Measurements from ENCODE around the gene ESYT2.
A peak's percentile ranks its signal among the peaks of the same experiment; 100 is the strongest.

The ESYT2 gene

GRCh38 chr7:158758586-158759244 lies 70.6 kb downstream of the ESYT2 start (continued):
- TF ChIP-seq ZBTB11 (tag by site-specific recombination; conservative IDR thresholded peaks at IDR 0.05; ENCODE audit: low read depth) (no peak), ZNF2 (tag by site-specific recombination; IDR thresholded peaks at IDR 0.05) (no peak), ZNF146 (tag by site-specific recombination; IDR thresholded peaks at IDR 0.05) (no peak), ZSCAN16 (tag by site-specific recombination; IDR thresholded peaks at IDR 0.05) (no peak), ZNF510 (tag by site-specific recombination; IDR thresholded peaks at IDR 0.05; ENCODE audit: insufficient replicate concordance) (no peak), KLF9 (tag by site-specific recombination; IDR thresholded peaks at IDR 0.05; ENCODE audit: low read depth) (no peak), ZFP69B (tag by site-specific recombination; IDR thresholded peaks at IDR 0.05) (no peak), AEBP2 (tag by site-specific recombination; IDR thresholded peaks at IDR 0.05; ENCODE audit: borderline replicate concordance) (no peak), SCRT2 (tag by site-specific recombination; IDR thresholded peaks at IDR 0.05) (no peak)

- Histone ChIP-seq H3K9me3 (ENCODE audit: control insufficient read depth, insufficient read depth, low read depth, low read length) (no peaks in the 10 kb centered on the region), H3K4me1 (ENCODE audit: control insufficient read depth, insufficient read depth, low read length) (no peaks in the 10 kb centered on the region), H3K27ac (ENCODE audit: extremely low read depth, low read depth, low read length) (no peak overlapping the region), H3K36me3 (ENCODE audit: control insufficient read depth in 2 of 2, insufficient read depth in 1 of 2, low read length in 2 of 2) (peaks cover 0 to 59% of the 10 kb centered on the region in 2 experiments; a peak in 2 of 3 replicates), H3K4me3 (ENCODE audit: low read depth, low read length) (no peak overlapping the region)
- ChIA-PET POLR2A (no interaction called here), CTCF (interaction anchor here (0.6 kb wide), 1 partner anchor 57 kb away, joined by 4 read pairs; no protein-coding TSS in a partner anchor)
- TF ChIP-seq ZBTB6 (tag by site-specific recombination; IDR thresholded peaks at IDR 0.05) (0 out of 2 replicates have a peak, but pooled peaks have one; percentile 28), ZNF768 (tag by site-specific recombination; IDR thresholded peaks at IDR 0.05) (no peak)
Observed at GRCh38 chr7:158757404-158757989, 71.8 kb downstream of the ESYT2 start.

GRCh38 chr7:158754746-158755444 lies 74.4 kb downstream of the ESYT2 start:
- POLR2A ChIA-PET: no interaction called here
- Histone ChIP-seq H3K27ac (ENCODE audit: extremely low read depth, low read depth, low read length) (no peak overlapping the region), H3K36me3 (ENCODE audit: control insufficient read depth in 2 of 2, insufficient read depth in 1 of 2, low read length in 2 of 2) (peaks cover 0 to 38% of the 10 kb centered on the region in 2 experiments; a peak in 2 of 3 replicates), H3K4me1 (ENCODE audit: control insufficient read depth, insufficient read depth, low read length) (no peaks in the 10 kb centered on the region), H3K9me3 (ENCODE audit: control insufficient read depth, insufficient read depth, low read depth, low read length) (no peaks in the 10 kb centered on the region), H3K4me3 (ENCODE audit: low read depth, low read length) (no peak overlapping the region)
- CTCF ChIA-PET: no interaction called here
- no peak for TF ChIP-seq ZNF580 (tag by site-specific recombination; IDR thresholded peaks at IDR 0.05)
- no peak for TF ChIP-seq ZNF660 (tag by site-specific recombination; IDR thresholded peaks at IDR 0.05)
- no peak for TF ChIP-seq ZNF423 (tag by site-specific recombination; IDR thresholded peaks at IDR 0.05)
- TF ChIP-seq ZNF274 (IDR thresholded peaks at IDR 0.05; ENCODE audit: low read length): no peak
- no peak for TF ChIP-seq ZNF274 (tag by site-specific recombination; IDR thresholded peaks at IDR 0.05; ENCODE audit: borderline replicate concordance)
- TF ChIP-seq ZNF704 (tag by site-specific recombination; IDR thresholded peaks at IDR 0.05): no peak
- TF ChIP-seq ZNF155 (tag by site-specific recombination; IDR thresholded peaks at IDR 0.05): no peak
- TF ChIP-seq KLF8 (tag by site-specific recombination; IDR thresholded peaks at IDR 0.05): no peak
- TF ChIP-seq ZNF2 (tag by site-specific recombination; IDR thresholded peaks at IDR 0.05): no peak
- TF ChIP-seq ZNF610 (tag by site-specific recombination; IDR thresholded peaks at IDR 0.05; ENCODE audit: borderline replicate concordance): no peak
- no peak for TF ChIP-seq YY1 (tag by site-specific recombination; IDR thresholded peaks at IDR 0.05)
